ENCODE data around the gene ARGFX. TPM values are rescaled to one million over a fixed set of nuclear protein-coding genes. Genes with fewer than 3 reads are reported as not detected.
"Not testable (repeated sequence)": the region's sequence is repeated elsewhere in the genome, so short reads cannot be mapped to it uniquely, and the experiment has no call there.

ARGFX gene
- total RNA-seq, 1 donor from 2014 or later = not detected

DNA sequence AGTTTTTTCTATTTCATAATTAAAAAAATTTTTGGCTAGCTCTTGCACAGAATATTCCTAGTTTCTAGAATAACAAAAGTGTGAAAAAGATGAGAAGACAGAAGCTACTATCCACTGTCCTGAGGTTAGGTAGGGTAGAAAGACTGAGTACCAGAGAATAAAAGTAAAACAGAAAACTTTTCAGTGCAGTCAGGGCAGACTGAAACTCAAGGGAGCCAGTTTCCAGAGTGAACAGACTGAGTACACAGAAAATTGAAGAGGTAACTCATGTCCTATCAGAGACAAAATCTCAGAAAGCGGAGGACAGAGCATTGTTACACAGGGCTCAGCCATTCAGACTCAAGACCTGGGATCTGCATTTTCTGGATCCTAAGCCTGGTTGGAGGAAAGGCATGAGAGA lies 16.7 kb downstream of the ARGFX start:
- DNase-seq = no peak
- H3K9me3 Mint-ChIP-seq (ENCODE audit: unreplicated experiment) = no peaks in the 10 kb centered on the region

GRCh38 chr3:121592856-121593702 lies 25.3 kb downstream of the ARGFX start, which contains the start of gene FBXO40:
TSS of gene FBXO40 (plus strand) at chr3:121593379. CDS start at chr3:121620576, 27,197 bp downstream.
- DNase-seq = peak; percentile 62
- TF ChIP-seq, protein P1, sequence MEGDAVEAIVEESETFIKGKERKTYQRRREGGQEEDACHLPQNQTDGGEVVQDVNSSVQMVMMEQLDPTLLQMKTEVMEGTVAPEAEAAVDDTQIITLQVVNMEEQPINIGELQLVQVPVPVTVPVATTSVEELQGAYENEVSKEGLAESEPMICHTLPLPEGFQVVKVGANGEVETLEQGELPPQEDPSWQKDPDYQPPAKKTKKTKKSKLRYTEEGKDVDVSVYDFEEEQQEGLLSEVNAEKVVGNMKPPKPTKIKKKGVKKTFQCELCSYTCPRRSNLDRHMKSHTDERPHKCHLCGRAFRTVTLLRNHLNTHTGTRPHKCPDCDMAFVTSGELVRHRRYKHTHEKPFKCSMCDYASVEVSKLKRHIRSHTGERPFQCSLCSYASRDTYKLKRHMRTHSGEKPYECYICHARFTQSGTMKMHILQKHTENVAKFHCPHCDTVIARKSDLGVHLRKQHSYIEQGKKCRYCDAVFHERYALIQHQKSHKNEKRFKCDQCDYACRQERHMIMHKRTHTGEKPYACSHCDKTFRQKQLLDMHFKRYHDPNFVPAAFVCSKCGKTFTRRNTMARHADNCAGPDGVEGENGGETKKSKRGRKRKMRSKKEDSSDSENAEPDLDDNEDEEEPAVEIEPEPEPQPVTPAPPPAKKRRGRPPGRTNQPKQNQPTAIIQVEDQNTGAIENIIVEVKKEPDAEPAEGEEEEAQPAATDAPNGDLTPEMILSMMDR (IDR thresholded peaks at IDR 0.05; ENCODE audit: partially characterized antibody, unreplicated experiment) = no peak
- Mint-ChIP-seq H3K27me3 (ENCODE audit: unreplicated experiment) (peaks cover 3% of the 10 kb centered on the region), H3K9me3 (ENCODE audit: unreplicated experiment) (peaks cover 4% of the 10 kb centered on the region), H3K4me1 (ENCODE audit: low read depth, unreplicated experiment) (peaks cover 9% of the 10 kb centered on the region), H3K27ac (ENCODE audit: unreplicated experiment) (peak within 1 kb of the TSS; percentile 74), H3K4me3 (ENCODE audit: unreplicated experiment) (peak within 1 kb of the TSS; percentile 69), H3K36me3 (ENCODE audit: unreplicated experiment) (no peaks in the 10 kb centered on the region)

More for the DNA sequence above, 16.7 kb downstream of the ARGFX start:
- H3K4me3 Mint-ChIP-seq (ENCODE audit: unreplicated experiment) = no peak overlapping the region
- H3K27me3 Mint-ChIP-seq (ENCODE audit: unreplicated experiment) = no peaks in the 10 kb centered on the region
- no peaks in the 10 kb centered on the region for H3K4me1 Mint-ChIP-seq (ENCODE audit: low read depth, unreplicated experiment)
- no peaks in the 10 kb centered on the region for H3K36me3 Mint-ChIP-seq (ENCODE audit: unreplicated experiment)
- TF ChIP-seq, protein P1 (IDR thresholded peaks at IDR 0.05; ENCODE audit: partially characterized antibody, unreplicated experiment) = no peak
- no peak overlapping the region for H3K27ac Mint-ChIP-seq (ENCODE audit: unreplicated experiment)

DNA sequence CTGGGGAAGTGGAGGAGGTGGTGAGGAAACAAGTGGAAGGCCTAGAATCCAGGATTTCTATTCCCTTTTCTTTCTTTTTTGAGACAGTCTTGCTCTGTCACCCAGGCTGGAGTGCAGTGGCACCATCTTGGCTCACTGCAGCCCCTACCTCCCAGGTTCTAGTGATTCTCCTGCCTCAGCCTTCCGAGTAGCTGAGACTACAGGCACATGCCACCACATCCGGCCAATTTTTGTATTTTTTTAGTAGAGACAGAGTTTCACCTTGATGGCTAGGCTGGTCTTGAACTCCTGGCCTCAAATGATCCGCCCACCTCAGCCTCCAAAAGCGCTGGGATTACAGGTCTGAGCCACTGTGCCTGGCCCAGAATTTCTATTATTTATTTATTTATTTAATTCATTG lies 26.1 kb downstream of the ARGFX start:
- not testable (repeated sequence) for H3K4me3 Mint-ChIP-seq (ENCODE audit: unreplicated experiment); H3K9me3 Mint-ChIP-seq (ENCODE audit: unreplicated experiment); H3K36me3 Mint-ChIP-seq (ENCODE audit: unreplicated experiment); DNase-seq; H3K27me3 Mint-ChIP-seq (ENCODE audit: unreplicated experiment); H3K4me1 Mint-ChIP-seq (ENCODE audit: low read depth, unreplicated experiment)
- H3K27ac Mint-ChIP-seq (ENCODE audit: unreplicated experiment) = peak overlapping the region; percentile 74

DNA sequence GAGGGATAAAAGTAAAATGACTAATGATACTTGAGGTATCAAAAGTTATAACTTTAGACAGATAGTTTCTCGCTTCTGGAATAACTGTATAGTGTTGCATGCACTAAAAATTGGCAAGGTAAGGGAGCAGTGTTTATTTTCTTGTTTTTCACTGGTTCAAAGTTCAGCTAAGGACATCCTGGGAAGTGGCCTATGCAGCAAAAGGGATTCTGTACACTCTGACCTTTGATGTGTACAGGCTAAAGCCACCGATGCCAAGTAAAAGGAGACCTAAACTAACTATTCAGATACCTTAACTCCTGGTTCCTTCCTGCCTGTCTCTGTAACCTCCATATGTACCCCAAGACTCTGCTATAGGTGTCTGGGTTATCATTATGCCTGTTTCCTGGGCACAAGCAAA lies 27.1 kb downstream of the ARGFX start:
- no peak for DNase-seq
- Mint-ChIP-seq H3K27ac (ENCODE audit: unreplicated experiment) (no peak overlapping the region), H3K4me1 (ENCODE audit: low read depth, unreplicated experiment) (peaks cover 9% of the 10 kb centered on the region), H3K4me3 (ENCODE audit: unreplicated experiment) (no peak overlapping the region), H3K27me3 (ENCODE audit: unreplicated experiment) (peaks cover 3% of the 10 kb centered on the region), H3K36me3 (ENCODE audit: unreplicated experiment) (no peaks in the 10 kb centered on the region), H3K9me3 (ENCODE audit: unreplicated experiment) (peaks cover 4% of the 10 kb centered on the region)
- TF ChIP-seq, protein P1 (IDR thresholded peaks at IDR 0.05; ENCODE audit: partially characterized antibody, unreplicated experiment) = no peak

DNA sequence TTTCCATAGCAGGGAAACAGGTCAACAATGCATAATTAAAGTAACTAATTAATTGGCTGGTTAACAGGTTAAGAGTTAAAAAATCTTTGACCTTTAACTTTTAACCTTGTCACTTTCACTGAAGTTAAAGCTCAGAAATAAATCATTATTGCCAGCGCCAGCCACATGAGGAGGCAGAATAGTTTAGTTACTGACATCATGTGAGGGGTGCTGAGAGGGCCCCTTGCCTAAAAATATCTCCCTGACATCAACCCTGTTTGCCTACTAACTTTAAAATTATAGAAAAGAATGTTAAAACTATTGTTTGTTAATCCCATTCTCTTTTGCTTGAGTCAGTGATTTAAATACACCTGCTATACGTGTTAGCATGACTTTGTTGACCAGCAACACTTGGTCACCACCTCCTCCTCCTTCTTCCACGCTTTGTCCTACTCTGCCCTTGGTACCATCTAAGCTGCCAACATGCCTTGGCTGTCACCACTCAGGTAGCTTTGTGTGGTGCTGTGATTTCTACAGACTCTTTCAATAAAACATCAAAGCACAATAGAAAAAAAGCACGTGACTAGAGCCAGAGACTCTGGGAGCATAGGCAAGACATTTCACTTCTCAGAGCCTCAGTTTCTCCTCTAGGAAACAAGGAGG lies 28.1 kb downstream of the ARGFX start:
- Mint-ChIP-seq H3K4me3 (ENCODE audit: unreplicated experiment) (no peak overlapping the region), H3K36me3 (ENCODE audit: unreplicated experiment) (no peaks in the 10 kb centered on the region), H3K4me1 (ENCODE audit: low read depth, unreplicated experiment) (peaks cover 9% of the 10 kb centered on the region), H3K27me3 (ENCODE audit: unreplicated experiment) (peaks cover 3% of the 10 kb centered on the region), H3K9me3 (ENCODE audit: unreplicated experiment) (peaks cover 4% of the 10 kb centered on the region), H3K27ac (ENCODE audit: unreplicated experiment) (no peak overlapping the region)
- no peak for DNase-seq
- TF ChIP-seq, protein P1 (IDR thresholded peaks at IDR 0.05; ENCODE audit: partially characterized antibody, unreplicated experiment) = no peak
